Upper lobe of left lung (tissue), 4 donors: ENCODE results near the gene SPINK1.

Experiments used
- EP300 ChIP-seq, 4 donors: sonication (generic); formaldehyde crosslinking; IDR thresholded peaks; one replicate each; pipeline ENCODE4 v1.5.1; 2017; ENCODE audit warnings: antibody characterized with exemption in 4 of 4, control low read depth in 2 of 4
- POLR2A ChIP-seq, 4 donors: fragments of 450-650 bp; IDR thresholded peaks; one replicate each; pipeline ENCODE4 v1.5.1; 2016 to 2017; ENCODE audit warnings: antibody characterized with exemption in 4 of 4, mild to moderate bottlenecking in 2 of 4
- POLR2AphosphoS5 ChIP-seq, 2 donors: sonication (generic); formaldehyde crosslinking; IDR thresholded peaks; one replicate each; pipeline ENCODE4 v1.5.1; 2017; ENCODE audit warnings: antibody characterized with exemption in 2 of 2
- TF ChIP-seq, protein P1 (sequence below), 6 experiments: fragments of 450-650 bp in 4 of 6; fragments of 200-600 bp in 2 of 6; sonication (generic) in 2 of 6; IDR thresholded peaks; one replicate each; pipeline ENCODE4 v1.5.1; 2016 to 2019; ENCODE audit warnings: antibody characterized with exemption in 6 of 6

- TF ChIP-seq, protein P1, sequence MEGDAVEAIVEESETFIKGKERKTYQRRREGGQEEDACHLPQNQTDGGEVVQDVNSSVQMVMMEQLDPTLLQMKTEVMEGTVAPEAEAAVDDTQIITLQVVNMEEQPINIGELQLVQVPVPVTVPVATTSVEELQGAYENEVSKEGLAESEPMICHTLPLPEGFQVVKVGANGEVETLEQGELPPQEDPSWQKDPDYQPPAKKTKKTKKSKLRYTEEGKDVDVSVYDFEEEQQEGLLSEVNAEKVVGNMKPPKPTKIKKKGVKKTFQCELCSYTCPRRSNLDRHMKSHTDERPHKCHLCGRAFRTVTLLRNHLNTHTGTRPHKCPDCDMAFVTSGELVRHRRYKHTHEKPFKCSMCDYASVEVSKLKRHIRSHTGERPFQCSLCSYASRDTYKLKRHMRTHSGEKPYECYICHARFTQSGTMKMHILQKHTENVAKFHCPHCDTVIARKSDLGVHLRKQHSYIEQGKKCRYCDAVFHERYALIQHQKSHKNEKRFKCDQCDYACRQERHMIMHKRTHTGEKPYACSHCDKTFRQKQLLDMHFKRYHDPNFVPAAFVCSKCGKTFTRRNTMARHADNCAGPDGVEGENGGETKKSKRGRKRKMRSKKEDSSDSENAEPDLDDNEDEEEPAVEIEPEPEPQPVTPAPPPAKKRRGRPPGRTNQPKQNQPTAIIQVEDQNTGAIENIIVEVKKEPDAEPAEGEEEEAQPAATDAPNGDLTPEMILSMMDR (IDR thresholded peaks at IDR 0.05) = no peak
- TF ChIP-seq POLR2AphosphoS5 (IDR thresholded peaks at IDR 0.05) (no peak), EP300 (IDR thresholded peaks at IDR 0.05) (no peak), POLR2A (IDR thresholded peaks at IDR 0.05) (no peak)
Measured at GRCh38 chr5:147860641-147861025, 29.2 kb upstream of the SPINK1 start.
